Posterior cingulate gyrus (tissue), 11 donors: ENCODE data around the gene ZC3H7B.

Experiments used
- DNase-seq, 10 donors: peaks; one replicate each; pipeline versions ENCODE4 v3.0.0 to v3.0.0-alpha.2; 2020 to 2021; ENCODE audit warnings: mixed read lengths in 3 of 10
- intact Hi-C: fragments of 100-400 bp; cut with DNase I; formaldehyde crosslinking; loops from one replicate; pipeline ENCODE4 v1.15.1; 2023

The ZC3H7B gene

DNA sequence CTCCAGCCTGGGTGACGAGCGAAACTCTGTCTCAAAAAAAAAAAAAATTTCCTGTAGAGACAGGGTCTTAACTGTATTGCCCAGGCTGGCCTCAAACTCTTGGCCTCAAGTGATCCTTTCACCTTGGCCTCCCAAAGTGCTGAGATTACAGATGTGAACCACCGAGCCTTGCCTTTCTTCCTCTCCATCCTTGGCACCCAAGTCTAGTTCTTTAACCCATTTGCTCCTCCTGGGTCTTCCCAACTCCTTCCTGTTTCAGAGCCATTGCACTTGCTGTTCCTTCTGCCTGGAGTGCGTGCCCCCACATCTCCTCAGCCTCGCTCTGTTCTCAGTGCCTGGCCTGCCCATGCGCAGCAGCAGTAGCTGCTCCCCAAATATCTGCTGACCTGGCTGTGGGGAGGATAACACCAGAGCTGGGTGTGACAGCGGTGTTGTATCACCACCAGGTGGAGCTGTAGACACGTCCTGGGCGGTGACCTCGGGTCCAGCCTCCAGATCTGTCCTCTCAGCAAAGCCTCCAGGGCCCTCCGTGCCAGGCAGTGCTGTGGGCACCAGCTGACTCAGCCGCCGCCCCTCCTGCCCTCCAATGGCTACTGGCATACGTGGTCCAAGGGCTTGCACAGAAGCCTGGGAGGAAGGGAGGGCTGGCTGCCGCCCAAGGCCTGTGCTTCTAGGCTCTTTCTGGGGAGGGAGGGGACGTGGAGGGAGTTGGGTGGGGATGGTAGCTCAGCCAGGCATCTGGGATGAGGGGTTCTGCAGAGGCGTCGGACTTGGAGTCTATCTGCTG, 102.4 kb downstream of the ZC3H7B start:
- intact Hi-C loops, result loop anchor here (1.0 to 2.0 kb wide), 2 partner anchors 105 to 114 kb away; no protein-coding TSS in a partner anchor
- DNase-seq, result peak; percentile 93 to 100 (median 98)

DNA sequence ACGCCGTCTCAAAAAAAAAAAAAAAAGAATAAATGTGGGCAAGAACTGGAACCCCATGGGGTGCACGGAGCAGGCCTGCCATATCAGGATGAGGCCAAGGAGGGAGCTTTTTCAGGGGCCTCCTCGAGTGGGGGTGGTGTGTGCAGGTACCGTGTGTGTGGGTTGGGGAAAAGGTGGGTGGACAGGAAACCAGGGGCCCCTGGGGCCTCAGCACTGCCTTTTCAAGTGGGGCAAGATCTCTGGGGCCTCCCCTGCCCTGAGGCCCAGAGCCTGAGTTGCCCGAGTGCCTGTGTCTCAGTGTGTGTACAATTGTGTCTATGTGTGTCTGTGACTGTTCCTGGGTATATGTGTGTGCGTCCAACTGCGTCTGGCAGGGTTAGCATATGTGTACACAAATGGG, 104.3 kb downstream of the ZC3H7B start:
- intact Hi-C loops, result no loop called here
- DNase-seq, result no peak

DNA sequence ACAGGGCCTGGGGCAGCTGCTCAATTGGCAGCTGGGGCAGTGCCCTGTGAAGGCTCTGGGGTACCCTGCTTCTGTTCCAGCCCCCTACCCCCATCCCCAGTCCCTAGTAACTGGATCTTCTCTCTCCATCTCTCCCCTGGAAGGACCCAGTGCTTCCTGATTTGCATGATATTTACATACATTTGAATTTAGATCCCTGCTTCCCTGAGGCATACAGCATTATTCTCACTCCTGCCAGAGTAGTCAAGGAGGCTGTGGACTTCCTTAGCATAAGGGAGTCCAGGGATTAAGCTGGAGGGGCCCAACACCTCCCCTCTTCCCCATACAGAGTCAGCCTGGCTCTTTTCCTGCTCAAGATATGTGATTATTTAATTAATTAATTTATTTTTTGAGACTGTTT, 105.1 kb downstream of the ZC3H7B start:
- intact Hi-C loops, result no loop called here

DNA sequence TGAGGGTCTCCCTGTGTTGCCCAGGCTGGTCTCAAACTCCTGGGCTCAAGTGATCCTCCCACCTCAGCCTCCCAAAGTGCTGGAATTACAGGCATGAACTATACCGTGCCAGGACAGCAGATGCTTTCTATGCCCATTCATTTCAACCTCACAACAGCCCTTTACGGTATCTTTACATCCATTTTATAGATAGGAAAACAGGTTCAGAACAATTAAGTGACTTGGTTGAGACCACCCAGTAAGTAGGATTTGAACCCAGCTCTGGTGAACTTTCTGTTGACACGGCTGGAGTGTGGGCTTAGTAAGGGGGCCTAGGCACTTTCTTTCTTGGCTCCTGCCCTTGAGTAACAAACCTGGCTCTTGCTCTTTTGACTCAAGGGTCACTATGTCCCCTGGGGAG, 106.1 kb downstream of the ZC3H7B start:
- no peak for DNase-seq

More for the DNA sequence above, 105.1 kb downstream of the ZC3H7B start:
- DNase-seq, result no peak

DNA sequence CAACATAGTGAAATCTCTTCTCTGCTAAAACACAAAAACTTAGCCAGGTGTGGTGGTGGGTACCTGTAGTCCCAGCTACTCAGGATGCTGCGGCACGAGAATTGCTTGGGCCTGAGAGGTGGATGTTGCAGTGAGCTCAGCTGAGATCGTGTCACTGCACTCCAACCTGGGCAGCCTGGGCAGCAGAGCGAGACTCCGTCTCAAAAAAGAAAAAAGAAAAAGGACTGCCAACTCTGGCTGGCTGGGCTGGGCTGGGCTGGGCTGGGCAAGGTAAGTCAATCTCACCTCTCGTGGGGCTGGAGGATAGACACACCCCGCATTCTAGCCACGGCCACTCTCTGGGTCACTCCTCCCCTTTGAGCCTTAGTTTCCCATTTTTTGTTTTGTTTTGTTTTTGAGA, 107.3 kb downstream of the ZC3H7B start:
- intact Hi-C loops, result no loop called here

More for the DNA sequence above, 106.1 kb downstream of the ZC3H7B start:
- intact Hi-C loops, result no loop called here

More for the DNA sequence above, 107.3 kb downstream of the ZC3H7B start:
- no peak for DNase-seq
